HS-27A (cell line): ENCODE measurements around the gene ST7L.

Source experiments
- DNase-seq: peaks from one replicate; pipeline ENCODE4 v3.0.0-alpha.2; 2012; ENCODE audit warnings: low read depth, missing footprints

The ST7L gene

GRCh38 chr1:112544751-112545150, 74.2 kb downstream of the ST7L start:
- no peak for DNase-seq

GRCh38 chr1:112544011-112544688, 74.8 kb downstream of the ST7L start:
- peak; percentile 84 for DNase-seq

DNA sequence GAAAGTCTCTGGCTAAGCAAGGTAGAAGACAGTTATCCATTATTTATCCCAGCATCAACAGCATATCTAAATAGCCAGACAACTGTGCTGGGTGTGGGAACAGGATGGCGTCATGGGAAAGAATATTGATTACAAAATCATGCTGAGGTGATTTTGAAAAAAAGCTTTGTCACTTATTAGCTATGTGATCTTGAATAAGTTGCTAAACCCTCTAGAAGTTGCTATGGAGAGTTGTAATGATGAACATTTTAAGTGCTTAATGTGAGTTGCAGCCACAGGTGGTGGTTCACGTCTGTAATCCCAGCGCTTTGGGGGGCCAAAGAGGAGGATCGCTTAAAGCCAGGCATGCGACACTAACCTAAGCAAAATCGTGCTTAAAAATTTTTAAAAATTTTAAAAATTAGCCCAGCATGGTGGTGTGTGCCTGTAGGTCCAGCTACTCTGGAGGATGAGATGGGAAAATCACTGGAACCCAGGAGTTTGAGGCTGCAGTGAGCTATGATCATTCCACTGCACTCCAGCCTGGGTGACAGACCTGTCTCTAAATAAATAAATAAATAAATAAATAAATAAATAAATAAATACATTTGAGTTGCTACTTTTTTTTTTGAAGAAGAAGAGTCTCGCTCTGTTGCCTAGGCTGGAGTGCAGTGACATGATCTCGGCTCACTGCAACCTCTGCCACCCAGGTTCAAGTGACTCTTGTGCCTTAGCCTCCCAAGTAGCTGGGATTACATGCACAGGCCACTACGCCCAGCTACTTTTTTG, 76.6 kb downstream of the ST7L start:
- DNase-seq: no peak

DNA sequence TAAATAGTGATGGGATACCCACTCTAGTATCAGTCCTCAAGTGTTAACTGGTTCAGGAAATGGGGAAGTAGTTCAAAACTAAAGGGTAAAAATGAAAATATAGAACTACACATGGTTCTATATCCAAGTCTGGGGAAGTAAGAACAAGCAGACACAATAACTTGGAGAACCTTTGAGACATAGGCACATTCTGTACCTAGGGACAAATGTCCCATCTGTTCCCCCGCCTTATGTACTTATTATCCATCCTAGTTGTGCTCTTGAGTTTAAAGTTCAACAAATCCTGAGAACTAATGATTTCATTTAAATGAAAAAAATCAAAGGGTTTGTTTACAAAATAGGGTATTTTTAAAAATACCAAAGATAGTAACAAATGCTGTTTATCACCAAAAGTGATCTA, 77.6 kb downstream of the ST7L start:
- DNase-seq: no peak

GRCh38 chr1:112540226-112540794, 78.6 kb downstream of the ST7L start:
- no peak for DNase-seq

GRCh38 chr1:112538883-112539282, 80.1 kb downstream of the ST7L start:
- DNase-seq: no peak

DNA sequence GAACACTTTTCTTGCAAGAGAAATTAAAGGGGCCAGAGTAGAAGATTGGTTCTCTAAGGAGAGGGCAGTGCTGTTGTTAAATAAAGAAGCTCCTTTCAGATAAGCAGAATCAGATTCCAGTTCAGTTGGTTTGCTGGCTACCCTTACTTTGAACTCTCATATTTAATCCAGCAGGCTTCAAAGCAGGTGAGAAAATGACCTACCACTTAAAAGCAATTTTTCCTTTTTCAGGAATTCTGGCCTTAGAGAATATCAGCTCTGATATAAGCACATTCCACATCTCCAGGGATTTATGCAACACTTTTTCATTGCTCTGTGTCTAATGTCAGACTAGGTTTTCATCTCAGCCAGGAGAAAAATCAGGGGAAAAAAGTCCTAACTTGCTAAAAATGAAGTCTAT, 81.5 kb downstream of the ST7L start:
- no peak for DNase-seq

DNA sequence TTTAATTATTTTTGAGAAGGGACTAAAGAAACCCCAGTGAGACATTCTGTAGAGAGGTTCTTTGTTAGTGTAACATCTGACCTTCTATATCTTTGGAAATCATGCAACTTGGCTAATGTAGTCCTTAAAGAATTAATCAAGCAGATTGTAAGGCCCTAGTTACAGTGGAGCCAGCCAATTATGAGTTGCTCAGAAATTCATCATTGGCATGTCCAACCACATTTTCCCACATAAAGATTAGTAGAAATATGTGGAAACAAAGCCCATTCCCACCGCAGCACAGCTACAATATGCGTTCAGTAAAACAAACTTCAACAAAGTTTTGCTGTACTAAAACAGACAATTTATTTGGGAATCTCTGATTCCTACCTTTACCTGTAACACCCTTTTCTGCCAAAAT, 82.4 kb downstream of the ST7L start:
- no peak for DNase-seq

- peak; percentile 72 for DNase-seq
Measured at GRCh38 chr1:112533029-112533428, 85.9 kb downstream of the ST7L start.

DNA sequence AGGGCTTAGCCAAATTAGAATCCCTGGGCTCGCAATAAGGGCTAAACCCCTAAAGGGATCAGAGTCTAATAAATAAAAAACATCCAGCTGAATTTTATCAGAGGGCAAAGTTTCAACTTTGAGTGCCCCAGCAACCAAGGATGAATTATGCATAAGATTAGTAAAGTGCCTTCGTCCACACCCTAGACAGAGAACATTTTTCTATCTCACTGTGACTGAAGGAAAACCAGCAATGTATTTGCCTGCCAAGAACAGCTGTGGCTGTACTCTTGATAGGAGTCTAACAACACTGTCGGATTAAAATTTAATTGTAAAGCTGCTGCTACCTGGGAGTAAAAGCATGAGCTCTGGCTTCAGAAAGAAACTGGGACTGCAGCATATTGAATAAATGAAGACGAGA, 86.9 kb downstream of the ST7L start:
- DNase-seq: no peak

DNA sequence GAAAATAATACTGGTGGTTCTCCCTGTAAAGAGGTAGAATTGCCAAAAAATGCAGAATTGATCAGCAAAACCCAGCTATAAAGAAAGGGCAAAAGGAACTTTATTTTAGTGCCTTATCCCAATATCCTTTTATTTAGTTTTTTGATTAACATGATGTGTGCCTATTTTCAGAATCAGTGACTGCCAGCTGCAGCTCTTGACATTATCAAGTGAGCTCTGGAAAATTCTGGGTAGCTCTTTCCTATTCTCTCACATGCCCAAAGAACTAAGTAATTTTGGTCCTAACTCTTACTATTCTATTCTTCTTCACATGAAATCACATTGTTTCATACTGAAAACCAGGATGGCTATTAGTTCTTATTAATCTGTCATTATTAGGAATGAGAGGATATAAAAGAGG, 88.1 kb downstream of the ST7L start:
- DNase-seq: no peak

- no peak for DNase-seq
Measured at GRCh38 chr1:112529301-112529700, 89.6 kb downstream of the ST7L start.

DNA sequence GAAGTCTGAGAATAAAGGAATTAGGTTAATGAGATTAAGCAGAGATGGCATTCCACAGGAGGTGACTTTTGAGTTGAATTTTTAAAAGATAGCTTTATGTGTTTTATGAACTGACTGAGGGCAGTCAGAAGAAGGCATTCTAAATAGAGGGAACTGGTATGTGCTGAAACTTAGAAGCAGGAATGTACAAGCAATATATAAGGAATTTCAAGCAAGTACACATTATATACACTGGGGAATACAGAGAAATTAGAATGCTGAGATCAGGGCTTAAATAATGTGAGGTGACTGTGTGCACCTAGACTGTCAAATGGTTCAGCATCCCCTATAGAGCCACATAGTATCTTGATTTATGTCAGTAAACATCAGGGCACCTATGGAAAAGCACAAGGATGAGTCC, 90.9 kb downstream of the ST7L start:
- no peak for DNase-seq

GRCh38 chr1:112527266-112528010, 91.5 kb downstream of the ST7L start:
- peak; percentile 62 for DNase-seq

DNA sequence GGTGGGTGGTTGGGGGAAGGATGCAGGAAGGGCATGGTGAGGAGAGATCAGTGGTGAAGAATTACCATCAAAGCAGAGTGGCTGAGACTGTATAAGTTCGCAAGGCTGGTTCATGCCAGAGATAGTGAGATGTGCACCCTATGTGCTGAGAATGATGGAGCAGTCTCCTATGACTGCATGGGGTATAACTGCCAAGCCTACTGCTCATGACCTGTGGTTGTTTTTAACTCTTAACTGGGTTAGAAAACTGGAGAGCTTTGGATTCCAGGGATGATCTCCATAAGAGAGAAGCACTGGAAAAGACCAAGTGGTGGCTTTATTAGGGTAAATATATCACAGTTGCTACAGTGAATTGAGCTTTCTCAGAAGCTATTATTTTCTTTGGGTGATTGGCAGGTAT, 94.0 kb downstream of the ST7L start:
- no peak for DNase-seq

DNA sequence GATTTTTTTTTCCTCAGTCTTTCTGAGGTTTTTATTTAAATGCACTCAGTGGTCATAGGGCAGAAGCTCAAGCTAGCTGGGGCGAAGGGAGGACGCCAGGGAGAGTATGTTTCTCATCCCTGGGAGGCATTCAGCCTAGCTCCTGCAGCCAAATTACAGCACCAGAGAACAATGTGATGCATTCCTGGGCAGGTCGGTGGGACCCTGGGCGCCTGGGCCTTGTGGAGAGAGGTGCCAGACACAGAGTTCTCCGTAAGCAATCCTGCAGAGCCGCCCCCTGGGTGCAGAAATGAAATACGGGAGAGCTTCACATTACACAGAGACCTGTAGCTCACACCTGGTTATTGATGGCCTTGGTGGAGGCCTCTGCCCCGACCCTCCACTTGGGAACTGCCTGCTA, 94.7 kb downstream of the ST7L start:
- no peak for DNase-seq

DNA sequence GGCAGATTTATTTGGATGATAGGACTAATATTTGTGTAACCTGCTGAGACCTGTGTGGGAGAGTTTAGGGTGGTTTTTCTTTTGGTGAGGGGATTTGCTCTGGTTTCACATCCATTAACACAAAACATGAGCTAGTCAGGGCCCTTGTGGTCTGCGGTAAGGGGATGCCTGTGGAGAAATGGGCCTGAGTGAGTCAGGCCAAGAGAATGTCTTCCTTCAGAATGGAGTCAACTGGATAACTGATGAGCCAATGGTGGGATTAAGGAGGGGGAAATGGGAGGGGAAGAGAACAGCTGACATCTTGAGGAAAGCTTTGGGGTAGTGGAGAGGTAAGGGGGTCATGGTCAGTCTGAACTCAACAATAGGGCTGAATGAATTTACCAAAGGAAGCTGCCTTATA, 96.3 kb downstream of the ST7L start:
- peak; percentile 96 for DNase-seq

- no peak for DNase-seq
Measured at GRCh38 chr1:112520166-112520565, 98.8 kb downstream of the ST7L start.

DNA sequence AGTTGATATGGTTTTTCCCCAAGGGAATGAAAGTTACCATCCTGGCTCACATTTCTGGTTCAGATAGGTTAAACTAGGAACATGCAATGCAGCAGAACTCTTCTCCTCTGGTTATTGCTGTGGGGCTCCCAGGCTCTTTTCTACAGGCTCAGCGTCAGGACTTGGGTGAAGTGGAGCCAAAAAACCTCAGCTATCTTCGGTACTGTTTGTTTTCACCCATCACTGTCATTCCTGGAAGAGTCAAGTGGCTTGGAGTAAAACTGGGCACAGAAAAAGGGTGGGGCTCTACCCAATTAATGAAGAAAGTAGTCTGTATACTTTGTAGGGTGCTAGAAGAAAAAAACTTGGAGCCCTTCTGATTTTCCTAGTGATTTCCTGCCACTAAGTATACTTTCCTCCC, 100.8 kb downstream of the ST7L start:
- DNase-seq: no peak

DNA sequence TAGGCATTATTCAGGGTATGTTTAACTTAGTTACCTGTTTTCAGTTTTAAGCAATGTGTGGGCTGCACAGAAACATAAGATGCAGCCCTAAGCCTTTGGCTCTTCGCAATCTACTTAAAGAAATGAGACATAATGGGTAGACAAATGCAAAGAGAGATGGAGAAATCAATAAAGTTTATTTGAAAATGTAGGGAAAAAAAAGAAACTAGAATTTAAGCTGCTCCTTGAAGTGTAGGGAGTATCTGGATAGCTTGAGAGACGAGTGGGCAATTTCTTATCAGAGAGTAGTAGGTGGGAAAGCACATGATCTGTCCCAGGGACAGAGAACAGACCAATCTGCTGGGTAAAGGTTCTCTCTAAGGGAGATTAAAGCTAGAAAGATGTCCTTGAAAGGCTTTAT, 101.3 kb downstream of the ST7L start:
- DNase-seq: no peak

- no peak for DNase-seq
Measured at GRCh38 chr1:112517231-112517630, 101.7 kb downstream of the ST7L start.

GRCh38 chr1:112516141-112516540, 102.8 kb downstream of the ST7L start:
- no peak for DNase-seq
